GM23248 (cell line): ENCODE measurements around the gene ACP2.

Experiments used
- EZH2 ChIP-seq: fragments of 200-600 bp; sonication (generic); IDR thresholded peaks from 2 replicates; pipeline ENCODE4 v1.6.1; 2018; ENCODE audit warnings: antibody characterized with exemption, mild to moderate bottlenecking; ENCODE audit not compliant: insufficient read depth, poor library complexity, severe bottlenecking
- EZH2phosphoT487 ChIP-seq: fragments of 200-600 bp; sonication (generic); IDR thresholded peaks from 2 replicates; pipeline ENCODE4 v1.6.1; 2018; ENCODE audit warnings: antibody characterized with exemption, moderate library complexity, mild to moderate bottlenecking, low read depth; ENCODE audit not compliant: insufficient read depth

GRCh38 chr11:47215366-47215910 is 33.2 kb downstream of the ACP2 start:
- TF ChIP-seq EZH2 (no peak), EZH2phosphoT487 (no peak)
